ENCODE measurements around the gene SLC28A1.

DNA sequence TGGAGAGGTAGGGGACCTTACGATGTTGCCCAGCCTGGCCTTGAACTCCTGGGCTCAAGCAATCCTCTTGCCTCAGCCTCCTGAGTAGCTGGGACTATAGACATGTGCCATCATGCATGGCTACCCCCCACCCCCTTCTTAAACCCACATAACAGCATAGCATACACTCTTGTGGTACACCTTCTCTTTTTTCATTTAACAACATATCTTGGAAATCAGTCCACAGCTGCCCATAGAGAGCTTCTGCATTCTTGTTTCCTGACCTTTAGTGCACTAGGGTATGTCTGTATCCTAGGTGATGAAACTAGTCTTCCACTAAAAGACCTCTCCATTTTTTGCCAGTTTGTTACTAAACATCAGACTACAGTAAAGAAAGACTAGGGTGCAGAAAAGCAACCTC is 33.0 kb downstream of the SLC28A1 start:
- TF ChIP-seq, protein P1, sequence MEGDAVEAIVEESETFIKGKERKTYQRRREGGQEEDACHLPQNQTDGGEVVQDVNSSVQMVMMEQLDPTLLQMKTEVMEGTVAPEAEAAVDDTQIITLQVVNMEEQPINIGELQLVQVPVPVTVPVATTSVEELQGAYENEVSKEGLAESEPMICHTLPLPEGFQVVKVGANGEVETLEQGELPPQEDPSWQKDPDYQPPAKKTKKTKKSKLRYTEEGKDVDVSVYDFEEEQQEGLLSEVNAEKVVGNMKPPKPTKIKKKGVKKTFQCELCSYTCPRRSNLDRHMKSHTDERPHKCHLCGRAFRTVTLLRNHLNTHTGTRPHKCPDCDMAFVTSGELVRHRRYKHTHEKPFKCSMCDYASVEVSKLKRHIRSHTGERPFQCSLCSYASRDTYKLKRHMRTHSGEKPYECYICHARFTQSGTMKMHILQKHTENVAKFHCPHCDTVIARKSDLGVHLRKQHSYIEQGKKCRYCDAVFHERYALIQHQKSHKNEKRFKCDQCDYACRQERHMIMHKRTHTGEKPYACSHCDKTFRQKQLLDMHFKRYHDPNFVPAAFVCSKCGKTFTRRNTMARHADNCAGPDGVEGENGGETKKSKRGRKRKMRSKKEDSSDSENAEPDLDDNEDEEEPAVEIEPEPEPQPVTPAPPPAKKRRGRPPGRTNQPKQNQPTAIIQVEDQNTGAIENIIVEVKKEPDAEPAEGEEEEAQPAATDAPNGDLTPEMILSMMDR (IDR thresholded peaks at IDR 0.05; ENCODE audit: insufficient read depth, low read length, poor library complexity, severe bottlenecking): no peak
- no peak for TF ChIP-seq EZH2phosphoT487 (conservative IDR thresholded peaks at IDR 0.05; ENCODE audit: low read length)

Data from SU-DHL-6 (cell line).